GM12801 (cell line): ENCODE measurements around the gene TMEM18.

Source experiments
- CTCF ChIP-seq: IDR thresholded peaks from one replicate; pipeline ENCODE4 v1.5.1; 2011; ENCODE audit warnings: control low read depth; ENCODE audit not compliant: insufficient read length; ENCODE audit errors: extremely low read depth

The TMEM18 gene

GRCh38 chr2:639703-640102 is 37.5 kb downstream of the TMEM18 start:
- TF ChIP-seq CTCF = no peak

- TF ChIP-seq CTCF = no peak
Measured at GRCh38 chr2:637804-638203, 39.4 kb downstream of the TMEM18 start.

- no peak for TF ChIP-seq CTCF
Measured at GRCh38 chr2:637406-637776, 39.8 kb downstream of the TMEM18 start.

DNA sequence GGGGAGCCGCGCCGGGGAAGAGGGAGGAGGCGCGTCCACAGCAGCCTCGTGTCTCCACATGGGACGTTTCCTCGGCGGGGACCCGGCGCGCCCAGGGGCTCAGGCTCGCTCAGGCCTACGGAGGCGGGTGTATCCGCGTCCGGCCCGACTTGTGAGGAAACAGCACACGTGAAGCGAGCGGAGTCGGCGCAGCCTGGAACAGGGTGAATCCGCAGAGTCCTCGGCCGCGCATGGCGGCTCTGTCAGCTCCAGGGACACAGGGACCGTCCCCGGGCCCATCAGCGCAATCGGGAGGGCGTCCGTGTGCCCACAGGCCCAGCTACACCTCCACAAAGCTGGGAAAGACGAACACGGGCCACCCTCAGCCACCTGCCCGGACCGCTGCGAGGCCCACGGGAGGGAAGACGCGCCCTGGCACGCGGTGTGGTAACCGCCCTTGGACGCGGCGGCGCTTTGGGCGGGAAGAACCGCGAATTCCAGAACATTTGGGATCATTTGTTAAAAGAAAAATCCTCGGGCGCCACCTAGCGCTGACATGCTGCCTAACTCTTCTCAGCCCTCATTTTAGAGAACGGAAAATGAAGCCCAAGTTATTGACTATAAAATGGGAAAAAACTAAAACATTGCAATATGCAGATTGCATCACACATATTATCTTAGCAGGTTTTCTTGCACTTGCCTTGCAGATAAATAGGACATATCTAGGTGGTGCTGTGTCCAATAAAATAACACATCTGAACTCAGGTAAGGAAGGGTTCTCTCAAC is 40.4 kb downstream of the TMEM18 start:
- no peak for TF ChIP-seq CTCF

DNA sequence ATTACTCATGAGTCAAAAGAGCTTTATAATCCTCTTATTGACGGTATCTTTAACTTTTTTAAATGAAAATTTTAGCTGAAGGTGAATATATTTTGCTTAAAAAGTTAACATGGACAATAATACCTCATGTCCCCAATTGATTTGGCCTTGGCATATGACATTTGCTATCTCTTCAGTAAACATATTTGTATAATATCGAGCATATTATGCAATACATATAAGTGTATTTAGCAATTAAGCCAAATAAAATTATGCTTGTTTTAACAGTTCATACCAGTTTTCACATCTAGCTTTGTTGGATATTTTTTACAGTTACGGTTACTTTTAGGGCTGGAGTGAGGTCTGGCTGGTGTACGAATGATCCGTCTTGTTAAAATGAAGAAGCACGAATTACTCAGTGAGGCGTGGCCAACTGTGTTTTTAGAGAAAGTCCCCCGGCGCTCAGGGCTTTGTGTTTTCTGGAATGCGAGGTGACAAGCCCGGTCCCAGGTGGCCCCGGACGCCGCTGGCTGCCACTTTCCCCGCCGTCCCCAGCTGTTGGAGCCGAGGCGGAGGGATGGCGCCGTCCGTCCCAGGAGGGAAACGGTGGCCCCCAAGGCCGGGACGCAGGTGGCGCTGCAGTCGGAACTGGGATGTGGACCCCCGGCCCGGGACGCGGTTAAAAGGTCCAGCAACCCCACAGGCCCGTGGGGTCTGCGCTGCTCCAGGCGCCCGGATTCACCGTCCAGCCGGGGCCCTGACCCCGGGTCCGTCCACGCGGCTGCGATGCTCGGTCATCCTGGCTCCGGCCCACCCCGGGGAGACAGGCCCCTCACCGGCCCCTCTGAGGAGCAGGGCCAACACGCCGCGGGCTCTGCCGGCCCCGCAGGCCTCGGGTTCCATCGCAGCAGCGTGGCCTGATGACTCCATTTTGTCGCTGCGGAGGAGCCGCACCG is 41.3 kb downstream of the TMEM18 start:
- TF ChIP-seq CTCF = no peak

GRCh38 chr2:634636-635388 is 42.4 kb downstream of the TMEM18 start:
- TF ChIP-seq CTCF = no peak

DNA sequence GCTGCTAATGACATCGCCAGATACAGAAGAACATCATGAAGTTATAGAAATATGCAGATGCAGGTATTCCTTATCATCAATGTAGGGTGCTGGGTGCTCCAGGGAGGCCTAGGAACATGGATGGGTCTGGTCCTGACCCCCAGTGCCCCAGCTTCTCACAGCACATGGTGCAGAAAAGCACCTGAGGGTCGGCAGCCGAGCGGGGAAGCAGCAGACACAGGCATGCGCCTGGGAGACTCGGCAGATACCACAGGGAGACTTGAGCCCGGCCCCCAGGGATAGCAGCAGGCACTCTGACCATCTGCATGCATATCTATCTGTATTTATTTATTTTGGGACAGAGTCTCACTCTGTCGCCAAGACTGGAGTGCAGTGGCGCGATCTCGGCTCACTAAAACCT is 43.2 kb downstream of the TMEM18 start:
- TF ChIP-seq CTCF = no peak
